HG02798 (cell line): Measurements from ENCODE around the gene GNAZ.

Experiments used
- ATAC-seq: cut with Tn5 transposase; IDR thresholded peaks from one replicate; pipeline ENCODE4 v1.9.1; 2021; ENCODE audit warnings: mild to moderate bottlenecking; ENCODE audit not compliant: unreplicated experiment, poor library complexity

The GNAZ gene

GRCh38 chr22:23116506-23117263 lies 46.4 kb downstream of the GNAZ start:
- ATAC-seq = no peak

GRCh38 chr22:23117275-23117674 lies 47.0 kb downstream of the GNAZ start:
- ATAC-seq = no peak

GRCh38 chr22:23117891-23118646 lies 47.8 kb downstream of the GNAZ start:
- ATAC-seq = no peak

GRCh38 chr22:23118647-23119493 lies 48.6 kb downstream of the GNAZ start:
- ATAC-seq = no peak

- no peak for ATAC-seq
Observed at GRCh38 chr22:23119494-23120414, 49.4 kb downstream of the GNAZ start.

- ATAC-seq = no peak
Observed at GRCh38 chr22:23120415-23120899, 50.1 kb downstream of the GNAZ start.

- no peak for ATAC-seq
Observed at GRCh38 chr22:23121000-23121421, 50.7 kb downstream of the GNAZ start.

GRCh38 chr22:23121424-23121823 lies 51.1 kb downstream of the GNAZ start:
- ATAC-seq = no peak

- no peak for ATAC-seq
Observed at GRCh38 chr22:23122216-23122957, 52.1 kb downstream of the GNAZ start.

GRCh38 chr22:23122992-23123803 lies 52.9 kb downstream of the GNAZ start:
- ATAC-seq = no peak

- no peak for ATAC-seq
Observed at GRCh38 chr22:23123804-23124254, 53.5 kb downstream of the GNAZ start.

- no peak for ATAC-seq
Observed at GRCh38 chr22:23124611-23125511, 54.5 kb downstream of the GNAZ start.

- no peak for ATAC-seq
Observed at GRCh38 chr22:23125512-23126103, 55.3 kb downstream of the GNAZ start.

GRCh38 chr22:23126165-23127054 lies 56.1 kb downstream of the GNAZ start:
- ATAC-seq = no peak

- no peak for ATAC-seq
Observed at GRCh38 chr22:23127055-23127756, 56.9 kb downstream of the GNAZ start.
